Measurements from ENCODE around the gene NAT9.

NAT9 gene

GRCh38 chr17:74746376-74746775, 29.8 kb downstream of the NAT9 start:
- DNase-seq (ENCODE audit: low read depth, low spot score), result no peak

DNA sequence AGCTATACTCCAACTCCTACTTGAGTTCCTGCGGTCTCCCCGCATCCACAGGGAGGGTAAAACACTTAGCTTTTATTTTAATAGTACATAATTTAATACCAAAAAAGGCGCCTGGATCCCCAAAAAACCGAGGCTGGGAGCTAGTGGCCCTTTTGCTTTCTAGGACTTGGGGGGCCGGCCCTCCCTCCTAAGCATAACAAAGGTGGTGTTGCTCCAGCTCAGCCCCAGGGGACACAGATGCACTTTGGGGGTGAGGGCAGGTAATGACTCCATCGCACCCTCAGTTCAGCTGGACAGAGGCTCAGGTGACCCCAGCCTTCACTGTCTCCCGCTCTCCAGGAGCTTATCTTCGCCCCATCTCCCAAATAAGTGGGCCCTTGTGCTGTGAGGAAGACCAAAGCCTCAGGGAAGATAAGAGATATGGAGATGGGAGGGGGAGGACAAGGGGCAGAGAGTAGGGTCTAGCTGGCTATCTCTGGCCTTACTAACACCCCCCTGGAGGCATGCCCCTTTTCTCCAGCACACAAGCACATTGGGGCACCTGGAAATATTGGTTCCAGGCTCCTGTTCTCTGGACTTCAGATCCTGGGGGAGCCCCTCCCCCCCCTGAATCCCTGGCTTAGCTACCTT, 30.5 kb downstream of the NAT9 start:
- no peak for DNase-seq (ENCODE audit: low read depth, low spot score)

DNA sequence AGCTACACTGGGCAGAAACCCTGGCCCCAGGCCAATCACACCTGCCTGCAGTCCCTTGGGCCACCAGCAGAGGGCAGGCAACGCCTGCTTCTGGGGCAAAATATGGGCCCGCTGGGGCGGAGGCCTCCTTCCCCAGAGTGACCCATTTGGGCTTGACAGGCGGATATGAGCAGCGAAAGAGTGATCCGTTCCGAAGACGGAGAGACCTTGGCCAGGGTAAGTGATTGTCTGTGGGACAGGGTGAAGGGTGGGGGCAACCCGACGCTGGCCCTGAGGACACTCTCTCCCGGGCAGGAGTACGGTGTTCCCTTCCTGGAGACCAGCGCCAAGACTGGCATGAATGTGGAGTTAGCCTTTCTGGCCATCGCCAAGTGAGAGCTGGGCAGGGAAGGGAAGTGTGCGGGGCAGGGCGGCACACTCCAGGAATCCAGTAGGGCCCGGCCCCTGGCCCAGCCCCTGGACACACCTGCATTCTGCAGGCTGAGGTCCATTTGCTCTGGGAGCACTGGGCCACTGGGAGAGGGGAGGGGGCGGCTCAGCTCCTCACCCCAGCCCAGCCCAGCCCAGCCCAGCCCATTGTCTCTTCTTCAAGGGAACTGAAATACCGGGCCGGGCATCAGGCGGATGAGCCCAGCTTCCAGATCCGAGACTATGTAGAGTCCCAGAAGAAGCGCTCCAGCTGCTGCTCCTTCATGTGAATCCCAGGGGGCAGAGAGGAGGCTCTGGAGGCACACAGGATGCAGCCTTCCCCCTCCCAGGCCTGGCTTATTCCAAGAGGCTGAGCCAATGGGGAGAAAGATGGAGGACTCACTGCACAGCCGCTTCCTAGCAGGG, 31.2 kb downstream of the NAT9 start:
- DNase-seq (ENCODE audit: low read depth, low spot score), result peak; percentile 54

- no peak for DNase-seq (ENCODE audit: low read depth, low spot score)
Observed at GRCh38 chr17:74744349-74744713, 31.8 kb downstream of the NAT9 start.

DNA sequence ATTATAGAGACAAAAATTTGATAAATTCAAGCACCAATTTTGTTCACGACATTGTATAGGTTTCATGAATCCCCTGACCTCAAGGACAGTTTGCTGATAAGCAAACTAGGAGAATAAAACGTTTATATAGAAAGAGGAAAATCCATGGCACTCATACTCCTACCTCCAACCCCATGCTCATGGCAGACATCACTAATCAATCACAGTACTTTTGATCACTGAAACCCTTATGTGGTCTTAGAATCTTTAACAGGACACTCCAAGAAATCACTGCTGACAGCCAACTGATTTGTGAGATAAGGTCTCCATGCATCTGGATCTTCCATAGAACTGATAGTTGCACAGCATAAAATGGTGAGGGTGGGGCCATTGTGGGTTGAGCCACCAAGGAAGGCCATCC, 32.4 kb downstream of the NAT9 start:
- no peak for DNase-seq (ENCODE audit: low read depth, low spot score)

GRCh38 chr17:74742978-74743545, 33.1 kb downstream of the NAT9 start:
- no peak for DNase-seq (ENCODE audit: low read depth, low spot score)

DNA sequence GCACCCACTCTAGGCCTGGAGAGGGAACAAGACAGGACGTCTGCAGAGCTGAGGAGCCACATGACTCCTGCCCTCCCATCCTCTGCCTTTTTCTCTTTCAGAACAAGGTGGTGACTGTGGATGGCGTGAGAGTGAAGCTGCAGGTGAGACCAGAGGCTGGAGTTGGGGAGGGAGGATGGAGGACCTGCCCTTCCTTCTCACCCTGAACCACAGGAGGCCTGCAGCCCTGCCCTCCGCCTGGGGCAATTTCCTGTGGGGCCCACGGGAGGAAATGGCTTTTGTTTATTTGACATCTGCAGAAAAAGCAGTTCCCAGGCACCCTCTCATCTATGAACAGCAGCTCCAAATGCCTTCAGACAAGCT, 34.0 kb downstream of the NAT9 start:
- DNase-seq (ENCODE audit: low read depth, low spot score), result no peak

DNA sequence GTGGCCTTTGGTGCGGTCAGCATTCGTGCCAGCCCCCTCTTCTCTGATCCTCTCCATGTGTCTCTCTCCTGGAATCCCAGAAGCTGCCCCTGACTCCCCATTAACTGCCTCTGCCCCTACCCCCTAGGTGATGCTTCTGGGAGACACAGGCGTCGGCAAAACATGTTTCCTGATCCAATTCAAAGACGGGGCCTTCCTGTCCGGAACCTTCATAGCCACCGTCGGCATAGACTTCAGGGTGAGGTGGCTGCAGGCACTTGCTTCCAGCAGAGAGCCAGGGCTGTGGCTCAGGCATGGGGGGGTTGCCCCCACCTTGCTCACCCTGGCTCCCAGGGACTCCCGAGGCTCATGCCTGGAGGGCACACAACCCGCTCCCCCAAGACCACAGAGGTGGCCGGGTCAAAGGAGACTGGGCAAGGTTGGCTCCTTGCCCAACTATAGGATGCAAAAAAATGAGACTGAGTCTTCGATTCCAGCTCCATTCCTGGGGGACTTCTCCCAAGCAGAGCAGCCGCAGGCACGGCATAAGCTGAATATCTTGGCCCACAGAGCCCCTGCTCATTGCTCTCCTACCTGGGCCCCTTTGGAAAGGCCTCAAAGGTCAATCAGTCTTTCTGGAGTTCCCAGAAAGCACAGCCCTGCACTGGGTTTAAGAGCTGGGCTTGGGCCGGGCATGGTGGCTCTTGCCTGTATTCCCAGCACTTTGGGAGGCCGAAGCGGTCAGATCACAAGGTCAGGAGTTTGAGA, 35.3 kb downstream of the NAT9 start:
- no peak for DNase-seq (ENCODE audit: low read depth, low spot score)

- DNase-seq (ENCODE audit: low read depth, low spot score), result no peak
Observed at GRCh38 chr17:74740173-74740572, 36.0 kb downstream of the NAT9 start.

- no peak for DNase-seq (ENCODE audit: low read depth, low spot score)
Observed at GRCh38 chr17:74739227-74739831, 36.8 kb downstream of the NAT9 start.

DNA sequence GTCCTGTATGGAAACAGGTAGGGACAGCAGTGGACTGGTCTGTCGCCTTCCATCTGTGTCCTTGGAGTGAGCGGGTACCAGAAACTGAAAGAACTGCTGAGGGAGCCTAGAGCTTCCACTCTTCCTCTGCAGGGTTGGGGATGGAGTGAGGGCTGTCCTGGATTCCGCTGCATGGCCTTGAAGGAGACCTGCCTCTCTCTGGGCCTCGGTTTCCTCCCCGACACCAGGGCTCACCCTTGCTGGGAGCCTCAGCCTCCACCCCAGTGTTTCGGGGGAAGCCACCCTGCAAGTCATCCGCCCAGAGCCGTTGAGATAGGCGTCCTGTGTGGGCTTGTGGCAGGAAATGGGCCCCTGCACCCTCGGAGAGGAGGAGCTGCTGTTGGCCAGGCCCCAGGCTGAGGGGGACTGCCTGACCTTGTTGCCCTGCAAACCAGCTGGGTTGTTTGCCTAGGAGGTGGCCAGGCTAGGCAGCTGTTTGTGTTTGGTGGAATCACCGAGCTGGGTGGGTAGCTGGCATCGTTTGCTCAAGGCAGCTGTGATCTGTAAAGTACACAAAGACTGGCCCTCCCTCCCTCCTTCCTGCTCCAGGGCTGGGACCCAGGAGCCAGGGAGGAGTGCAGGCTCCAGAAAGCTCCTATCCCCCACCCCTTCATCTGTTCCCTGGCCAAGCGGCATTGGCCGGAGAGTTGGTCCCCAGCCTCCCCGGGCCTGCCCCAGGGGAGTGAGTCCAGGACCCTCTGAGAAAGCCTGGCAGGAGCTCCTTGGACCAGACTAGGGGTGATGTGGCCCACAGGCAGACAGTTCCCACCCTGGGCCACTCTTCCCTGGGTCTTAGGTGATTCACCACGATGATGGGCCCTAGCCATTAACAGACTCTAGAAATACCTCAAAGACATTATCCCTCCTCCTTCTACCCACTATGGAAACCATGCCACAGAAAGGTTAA, 37.8 kb downstream of the NAT9 start:
- DNase-seq (ENCODE audit: low read depth, low spot score), result no peak

GRCh38 chr17:74737299-74738050, 38.7 kb downstream of the NAT9 start:
- DNase-seq (ENCODE audit: low read depth, low spot score), result no peak

GRCh38 chr17:74736513-74737298, 39.4 kb downstream of the NAT9 start, which contains the start of gene RAB37:
TSS of gene RAB37 (plus strand) at chr17:74737256. CDS start at chr17:74737273, 17 bp downstream.
- DNase-seq (ENCODE audit: low read depth, low spot score), result no peak

DNA sequence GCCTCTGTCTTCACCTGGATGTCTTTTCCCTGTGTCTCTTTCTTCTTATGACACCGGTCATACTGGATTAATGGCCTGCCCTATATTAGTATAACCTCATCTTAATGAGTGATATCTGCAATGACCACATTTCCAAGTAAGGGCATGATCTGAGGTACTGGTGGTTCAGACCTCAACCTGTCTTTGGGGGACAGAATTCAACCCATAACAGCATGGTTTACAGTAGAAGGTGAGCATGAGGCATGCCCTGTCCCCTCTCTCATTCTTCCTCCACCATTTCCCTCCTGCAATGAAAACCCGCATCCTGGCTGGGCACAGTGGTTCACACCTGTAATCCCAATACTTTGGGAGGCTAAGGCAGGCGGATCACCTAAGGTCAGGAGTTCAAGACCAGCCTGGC, 41.9 kb downstream of the NAT9 start:
- no peak for DNase-seq (ENCODE audit: low read depth, low spot score)

DNA sequence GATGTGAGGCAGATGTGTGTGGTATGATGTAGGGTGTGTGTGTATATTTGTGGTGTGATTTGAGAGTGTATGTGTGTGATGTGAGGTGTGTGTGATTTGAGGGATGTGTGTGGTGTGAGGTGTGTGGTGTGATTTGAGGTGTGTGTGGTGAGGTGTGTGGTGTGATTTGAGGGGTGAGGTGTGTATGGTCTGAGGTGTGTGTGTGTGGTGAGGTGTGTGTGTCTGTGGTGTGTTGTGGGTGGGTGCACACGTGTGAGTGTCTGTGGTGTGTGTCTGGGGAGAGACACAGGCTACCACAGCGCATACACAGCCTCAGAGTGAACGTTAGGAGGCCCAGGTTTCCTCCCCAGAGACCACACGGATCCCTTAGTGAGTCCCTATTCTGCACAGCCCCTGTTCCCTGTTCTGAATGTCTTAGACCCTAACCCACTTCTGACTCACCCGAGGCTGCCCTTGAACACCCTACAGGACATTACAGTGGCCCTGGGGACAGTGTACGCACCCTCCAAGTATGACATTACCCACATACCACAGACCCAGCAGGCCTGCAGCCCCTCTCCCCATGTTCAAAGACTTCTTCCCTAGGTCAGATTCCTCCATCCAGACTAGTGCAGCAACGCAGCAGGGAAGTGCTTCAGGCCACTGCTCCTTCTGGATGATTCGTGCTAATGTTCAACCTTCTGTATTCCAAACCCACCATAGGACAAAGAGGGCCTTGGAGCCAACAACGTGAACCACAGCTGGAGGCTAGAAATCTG, 42.6 kb downstream of the NAT9 start:
- no peak for DNase-seq (ENCODE audit: low read depth, low spot score)

DNA sequence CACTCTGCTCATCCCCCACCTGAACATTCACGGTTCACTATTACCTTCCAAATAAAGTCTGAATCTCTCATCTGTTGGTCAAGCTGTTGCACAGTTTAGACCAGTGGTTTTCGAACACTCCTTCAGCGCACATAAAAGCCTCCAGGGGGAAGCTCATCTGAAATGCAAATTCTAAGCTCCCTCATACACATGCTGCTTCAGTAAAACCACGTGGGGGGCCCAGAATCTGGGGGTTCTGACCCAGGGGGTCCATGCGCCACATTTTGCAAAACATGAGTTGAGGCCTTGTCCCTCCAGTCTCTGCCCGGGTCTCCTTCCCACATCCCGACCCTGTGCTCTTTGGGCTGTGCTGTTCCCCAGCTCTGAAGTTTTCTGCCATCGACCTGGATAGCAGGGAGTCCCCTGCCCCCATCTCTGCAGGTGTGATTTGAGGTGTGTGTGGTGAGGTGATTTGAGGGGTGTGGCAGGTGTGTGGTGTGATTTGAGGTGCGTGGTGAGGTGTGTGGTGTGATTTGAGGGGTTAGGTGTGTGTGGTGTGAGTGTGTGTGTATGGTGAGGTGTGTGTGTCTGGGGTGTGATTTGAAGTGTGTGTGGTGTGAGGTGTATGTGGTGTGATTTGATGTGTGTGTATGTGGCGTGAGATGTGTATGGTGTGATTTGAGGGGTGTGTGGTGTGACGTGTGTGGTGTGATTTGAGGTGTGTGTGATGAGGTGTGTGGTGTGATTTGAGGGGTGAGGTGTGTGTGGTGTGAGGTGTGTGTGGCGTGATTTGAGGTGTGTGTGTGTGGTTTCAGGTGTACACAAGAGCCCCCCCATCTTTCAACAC, 43.9 kb downstream of the NAT9 start:
- DNase-seq (ENCODE audit: low read depth, low spot score), result no peak

- DNase-seq (ENCODE audit: low read depth, low spot score), result no peak
Observed at GRCh38 chr17:74731347-74731605, 44.9 kb downstream of the NAT9 start.
